Hepatic stellate cell (primary cell): ENCODE results near the gene NEK11.
"Not testable (repeated sequence)": the region's sequence is repeated elsewhere in the genome, so short reads cannot be mapped to it uniquely, and the experiment has no call there.

Source experiments
- DNase-seq: peaks from one replicate; pipeline ENCODE4 v3.0.0; 2011; ENCODE audit warnings: low spot score

The NEK11 gene

DNA sequence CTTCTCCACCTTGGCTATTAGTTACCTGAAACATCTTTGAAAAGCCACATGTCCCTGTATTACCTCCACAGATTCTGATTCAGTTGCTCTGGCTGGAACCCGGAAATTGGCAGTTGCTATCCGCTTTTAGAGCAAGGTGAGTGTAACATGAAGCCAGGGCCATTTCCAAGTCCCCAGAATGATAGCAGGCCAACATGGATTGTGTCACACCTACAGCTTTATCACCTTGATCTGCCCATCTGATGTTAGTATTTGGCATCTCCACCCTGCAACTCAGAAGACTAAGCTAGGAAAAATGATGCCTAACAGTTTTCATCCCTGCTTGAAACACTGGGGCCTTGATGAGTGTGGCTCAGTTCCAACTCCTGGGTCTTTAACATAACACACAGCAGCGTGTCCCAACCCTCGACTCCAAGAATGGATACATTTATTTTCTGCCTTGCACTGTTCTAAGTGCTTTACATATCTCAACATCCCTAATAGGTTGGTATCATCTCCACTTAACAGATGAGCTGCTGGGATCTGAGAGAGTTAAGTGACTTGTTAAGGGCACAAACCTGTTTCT, 333.6 kb downstream of the NEK11 start:
- DNase-seq = no peak

GRCh38 chr3:131361066-131361463, 334.4 kb downstream of the NEK11 start:
- DNase-seq = not testable (repeated sequence)

DNA sequence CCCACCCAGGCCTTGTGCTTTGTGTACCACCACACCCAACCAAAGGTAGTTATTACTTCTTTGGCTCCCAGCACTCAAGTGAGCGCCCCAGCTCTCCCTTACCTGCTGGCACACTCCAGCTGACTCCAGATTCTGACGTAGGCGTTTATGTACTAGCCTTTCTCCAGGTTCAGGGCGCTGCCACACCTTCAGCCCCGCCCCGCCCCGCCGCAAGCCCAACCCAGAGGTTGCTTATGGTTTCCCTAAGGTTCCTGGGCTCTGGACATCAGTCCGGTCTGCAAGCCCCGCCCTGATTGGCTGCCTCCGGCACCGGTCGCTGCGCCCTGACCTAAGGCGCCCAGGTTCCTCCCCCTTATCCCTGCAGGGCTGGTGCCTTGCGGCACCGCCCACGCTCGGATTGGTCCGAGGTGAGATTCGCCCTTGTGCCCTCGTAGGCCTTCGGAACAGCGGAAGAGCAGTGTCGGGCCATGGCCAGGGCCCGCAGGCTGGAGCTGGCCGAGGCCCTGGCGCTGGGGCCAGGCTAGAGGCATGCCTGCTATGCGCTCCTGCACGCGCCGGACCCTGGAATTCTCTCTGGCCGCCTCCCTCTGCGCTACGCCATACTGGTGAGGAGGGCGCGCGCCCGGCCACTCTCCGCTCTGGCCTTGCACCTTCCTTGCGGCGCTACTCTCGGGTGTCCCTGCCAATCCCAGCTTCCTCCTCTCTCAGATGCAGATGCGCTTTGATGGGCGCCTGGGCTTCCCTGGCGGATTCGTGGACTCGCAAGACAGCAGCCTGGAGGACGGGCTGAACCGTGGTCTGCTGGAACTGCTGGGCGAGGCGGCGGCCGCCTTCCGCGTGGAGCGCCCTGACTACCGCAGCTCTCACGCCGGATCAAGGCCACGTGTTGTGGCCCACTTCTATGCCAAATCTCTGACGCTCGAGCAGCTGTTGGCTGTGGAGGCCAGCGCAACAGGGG, 335.1 kb downstream of the NEK11 start:
- peak; percentile 12 for DNase-seq

DNA sequence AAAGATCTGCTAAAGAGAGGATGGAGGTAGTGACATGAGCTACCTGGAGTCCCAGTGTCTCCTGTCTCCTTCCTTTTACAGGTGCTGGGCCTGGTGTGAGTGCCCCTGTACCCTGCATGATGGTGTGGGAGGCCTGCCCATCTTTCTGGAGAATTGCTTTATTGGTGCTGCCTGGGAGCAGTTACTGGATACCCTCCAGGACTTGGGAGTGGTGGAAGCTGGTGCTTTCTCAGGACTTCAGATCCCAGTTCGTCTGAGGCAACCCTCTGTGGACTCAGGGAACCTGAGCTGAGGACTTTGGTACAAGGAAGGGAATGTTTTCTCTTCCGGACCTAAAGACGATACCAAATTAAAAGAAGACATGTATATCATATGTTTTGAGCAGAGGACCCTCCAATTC, 336.6 kb downstream of the NEK11 start:
- no peak for DNase-seq

- DNase-seq = no peak
These were observed 344.4 kb downstream of the NEK11 start for GRCh38 chr3:131370935-131371687.

- no peak for DNase-seq
These were observed 345.0 kb downstream of the NEK11 start for GRCh38 chr3:131371688-131372066.

DNA sequence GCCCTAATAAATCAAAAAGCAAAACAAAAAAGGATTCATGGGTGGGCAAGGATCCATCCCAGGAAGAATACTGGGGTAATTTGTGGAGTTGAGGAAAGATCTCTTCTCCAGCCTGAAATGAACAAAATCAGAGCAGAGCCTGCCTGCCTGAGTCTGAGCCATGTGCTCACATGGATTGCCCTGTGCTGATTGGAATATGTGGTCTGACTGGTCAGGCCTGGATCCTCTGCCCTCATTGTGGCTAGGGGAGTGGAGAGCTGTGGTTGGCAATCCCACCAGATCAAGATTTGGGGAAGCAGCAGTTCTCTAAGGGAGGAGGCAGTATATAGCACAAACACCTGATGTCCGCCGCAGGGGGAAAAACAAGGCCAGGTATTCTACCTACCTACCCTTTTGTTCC, 348.1 kb downstream of the NEK11 start:
- no peak for DNase-seq

GRCh38 chr3:131380821-131381444, 354.3 kb downstream of the NEK11 start:
- DNase-seq = not testable (repeated sequence)

DNA sequence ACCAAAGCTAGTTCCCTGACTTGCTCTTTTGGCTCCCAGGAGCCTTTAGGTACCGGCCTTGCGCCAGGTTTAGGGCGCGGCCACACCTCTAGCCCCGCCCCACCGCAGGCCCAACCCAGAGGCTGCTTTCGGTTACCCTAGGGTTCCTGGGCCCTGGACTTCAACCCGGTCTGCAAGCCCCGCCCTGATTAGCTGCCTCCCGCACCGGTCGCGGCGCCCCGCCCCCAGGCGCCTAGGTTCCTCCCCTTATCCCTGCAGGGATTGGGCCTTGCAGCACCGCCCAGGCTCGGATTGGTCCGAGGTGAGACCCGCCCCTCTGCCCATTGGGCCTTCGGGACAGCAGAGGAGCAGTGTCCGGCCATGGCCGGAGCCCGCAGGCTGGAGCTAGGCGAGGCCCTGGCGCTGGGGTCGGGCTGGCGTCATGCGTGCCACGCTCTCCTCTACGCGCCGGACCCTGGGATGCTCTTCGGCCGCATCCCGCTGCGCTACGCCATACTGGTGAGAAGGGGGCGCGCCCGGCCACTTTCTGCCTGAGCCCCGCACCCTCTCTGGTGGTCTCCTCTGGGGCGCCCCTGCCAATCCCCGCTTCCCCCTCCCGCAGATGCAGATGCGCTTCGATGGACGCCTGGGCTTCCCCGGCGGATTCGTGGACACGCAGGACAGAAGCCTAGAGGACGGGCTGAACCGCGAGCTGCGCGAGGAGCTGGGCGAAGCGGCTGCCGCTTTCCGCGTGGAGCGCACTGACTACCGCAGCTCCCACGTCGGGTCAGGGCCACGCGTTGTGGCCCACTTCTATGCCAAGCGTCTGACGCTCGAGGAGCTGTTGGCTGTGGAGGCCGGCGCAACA, 355.0 kb downstream of the NEK11 start, which contains the start of gene NUDT16:
Gene NUDT16 (plus strand): TSS at position 330 of the 847 bp plus-strand sequence. CDS start 31 bp downstream, at position 361.
- DNase-seq = peak; percentile 98

GRCh38 chr3:131386429-131387165, 359.9 kb downstream of the NEK11 start:
- no peak for DNase-seq

DNA sequence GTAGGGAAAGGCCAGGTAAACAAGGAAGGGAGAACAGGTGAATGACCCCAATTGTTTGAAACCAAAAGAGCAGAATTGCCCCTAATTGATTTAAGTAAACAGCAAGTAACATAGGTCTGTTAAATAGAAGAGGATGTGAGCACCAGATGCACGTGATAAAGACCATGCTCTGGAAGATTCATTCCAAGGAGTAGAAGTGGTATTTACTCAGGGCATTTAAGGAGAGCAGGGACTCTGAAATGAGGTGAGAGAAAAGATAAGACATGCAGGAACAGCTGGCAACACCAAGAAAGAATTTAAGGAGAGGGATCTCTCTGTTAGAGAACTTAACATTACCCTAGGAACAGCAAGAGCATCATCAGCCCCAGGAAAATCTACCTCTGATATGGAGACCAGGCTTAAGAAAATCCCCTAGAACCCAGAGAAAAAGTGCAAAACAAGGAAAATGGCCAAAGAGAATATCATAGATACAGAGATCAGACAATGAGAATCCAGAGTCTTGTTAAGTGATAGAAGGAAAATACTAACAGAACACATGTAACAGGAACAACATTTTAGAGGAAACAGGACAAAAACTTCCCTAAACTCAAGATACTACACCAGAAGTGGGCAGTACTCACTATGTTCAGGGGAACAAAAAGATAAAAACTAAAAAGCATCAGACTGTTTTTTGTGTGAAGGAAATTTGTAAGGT, 361.3 kb downstream of the NEK11 start:
- no peak for DNase-seq

DNA sequence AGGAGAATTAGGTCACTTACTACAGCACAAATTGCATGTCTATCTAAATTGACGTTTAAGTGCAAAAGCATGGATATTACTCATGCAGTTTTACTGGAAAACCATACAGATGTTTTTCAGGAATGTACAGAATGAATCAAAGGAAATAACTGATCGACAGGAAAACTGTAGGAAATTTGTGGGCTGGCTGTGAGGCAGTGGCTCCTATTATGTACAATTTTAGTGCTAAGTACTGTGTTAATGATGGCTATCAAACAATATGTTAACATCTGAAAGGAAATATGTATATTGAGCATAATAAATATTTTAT, 361.8 kb downstream of the NEK11 start:
- DNase-seq = no peak

DNA sequence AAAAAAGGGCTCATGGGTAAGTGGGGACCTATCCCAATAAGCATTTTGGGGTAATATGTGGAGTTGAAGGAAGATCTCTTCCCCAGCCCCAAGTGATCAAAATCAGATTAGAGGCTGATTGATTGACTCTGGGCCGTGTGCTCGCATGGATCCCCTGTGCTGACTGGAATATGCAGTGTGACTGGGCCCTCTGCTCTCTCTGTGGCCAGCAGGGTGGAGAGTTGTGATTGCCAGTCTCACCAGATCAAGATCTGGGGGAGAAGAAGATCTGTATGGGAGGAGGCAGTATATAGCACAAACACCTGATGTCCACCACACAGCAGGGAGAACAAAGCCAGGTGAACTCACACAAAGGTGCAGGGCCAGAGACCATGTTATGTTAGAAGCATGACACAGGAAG, 363.7 kb downstream of the NEK11 start:
- no peak for DNase-seq

DNA sequence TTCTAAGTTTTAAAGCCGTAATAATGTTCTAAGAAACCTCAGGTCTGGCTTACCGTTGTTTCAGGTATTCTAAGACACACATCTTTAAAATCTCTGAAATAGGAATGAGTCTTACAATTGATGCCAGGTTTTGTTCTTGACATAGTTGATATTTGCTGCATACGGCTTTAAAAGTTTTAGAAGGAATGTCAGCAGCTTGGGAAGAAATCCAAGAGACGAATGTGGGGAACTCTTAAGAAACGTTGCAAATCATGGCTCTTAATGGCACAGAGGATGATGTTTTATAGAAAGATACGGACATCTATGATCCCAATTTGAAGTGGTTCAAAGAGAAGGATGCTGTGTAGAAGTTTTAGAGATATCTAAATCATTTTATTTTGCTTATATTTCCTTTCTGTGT, 366.4 kb downstream of the NEK11 start:
- no peak for DNase-seq

GRCh38 chr3:131393868-131394267, 367.2 kb downstream of the NEK11 start:
- no peak for DNase-seq

DNA sequence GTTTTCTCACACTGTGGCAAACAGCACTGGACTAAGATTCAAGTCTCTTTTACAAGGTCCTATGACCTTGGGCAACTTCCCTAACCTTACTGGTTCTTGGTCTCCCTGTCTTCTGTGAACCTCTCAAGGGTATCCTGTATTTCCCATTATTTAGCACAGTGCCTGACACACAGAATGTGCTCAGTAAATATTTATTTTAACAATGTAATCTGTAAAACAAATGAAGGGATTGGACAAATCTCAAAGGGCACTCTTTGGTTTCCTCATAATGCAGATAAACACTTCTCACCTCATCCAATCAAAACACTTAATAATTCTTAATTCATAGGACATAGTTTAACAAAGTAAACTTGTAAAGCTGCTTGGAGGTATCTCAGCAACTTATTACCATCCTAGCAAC, 367.7 kb downstream of the NEK11 start:
- DNase-seq = no peak

- DNase-seq = no peak
These were observed 369.5 kb downstream of the NEK11 start for GRCh38 chr3:131396170-131396569.

DNA sequence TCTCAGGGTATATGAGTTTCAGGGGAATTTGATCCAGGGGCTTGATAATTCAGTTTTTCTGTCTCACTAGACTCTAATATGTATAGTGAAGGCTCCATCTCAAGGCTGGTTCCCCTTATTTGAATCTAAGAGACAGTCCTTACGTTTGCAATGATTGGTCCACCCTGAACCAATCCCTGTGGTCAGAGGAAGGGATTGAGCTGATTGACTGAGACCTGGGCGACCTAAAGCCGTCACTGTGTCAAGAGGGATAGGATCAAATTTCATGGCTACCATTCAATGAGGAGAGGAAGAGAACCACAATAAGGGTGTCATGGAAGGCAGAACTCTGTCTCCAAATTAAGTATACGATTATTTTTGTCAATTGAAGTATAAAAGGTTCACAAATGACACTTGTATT, 371.2 kb downstream of the NEK11 start:
- no peak for DNase-seq
